BE2C (cell line): ENCODE results near the gene DUSP3.

Source experiments
- DNase-seq: peaks from one replicate; pipeline ENCODE4 v3.0.0-alpha.2; 2020
- H3K27me3 ChIP-seq: fragments of 250-450 bp; sonication (Bioruptor Pico); 2 replicates; pipeline ENCODE4 v1.5.1; 2020; ENCODE audit warnings: mild to moderate bottlenecking
- H3K36me3 ChIP-seq: fragments of 250-450 bp; sonication (Bioruptor Pico); 2 replicates; pipeline ENCODE4 v1.5.1; 2020; ENCODE audit warnings: mild to moderate bottlenecking
- H3K4me1 ChIP-seq: fragments of 250-450 bp; sonication (Bioruptor Pico); 2 replicates; pipeline ENCODE4 v1.5.1; 2020
- H3K4me3 ChIP-seq: 2 replicates; pipeline ENCODE4 v1.5.1; 2011; ENCODE audit warnings: low read depth, low read length
- H3K9me3 ChIP-seq: fragments of 250-450 bp; sonication (Bioruptor Pico); 2 replicates; pipeline ENCODE4 v1.5.1; 2020
- TF ChIP-seq, protein P1 (sequence below): IDR thresholded peaks from 2 replicates; pipeline ENCODE4 v1.5.1; 2012; ENCODE audit warnings: mild to moderate bottlenecking, low read depth, low read length

DUSP3 gene

DNA sequence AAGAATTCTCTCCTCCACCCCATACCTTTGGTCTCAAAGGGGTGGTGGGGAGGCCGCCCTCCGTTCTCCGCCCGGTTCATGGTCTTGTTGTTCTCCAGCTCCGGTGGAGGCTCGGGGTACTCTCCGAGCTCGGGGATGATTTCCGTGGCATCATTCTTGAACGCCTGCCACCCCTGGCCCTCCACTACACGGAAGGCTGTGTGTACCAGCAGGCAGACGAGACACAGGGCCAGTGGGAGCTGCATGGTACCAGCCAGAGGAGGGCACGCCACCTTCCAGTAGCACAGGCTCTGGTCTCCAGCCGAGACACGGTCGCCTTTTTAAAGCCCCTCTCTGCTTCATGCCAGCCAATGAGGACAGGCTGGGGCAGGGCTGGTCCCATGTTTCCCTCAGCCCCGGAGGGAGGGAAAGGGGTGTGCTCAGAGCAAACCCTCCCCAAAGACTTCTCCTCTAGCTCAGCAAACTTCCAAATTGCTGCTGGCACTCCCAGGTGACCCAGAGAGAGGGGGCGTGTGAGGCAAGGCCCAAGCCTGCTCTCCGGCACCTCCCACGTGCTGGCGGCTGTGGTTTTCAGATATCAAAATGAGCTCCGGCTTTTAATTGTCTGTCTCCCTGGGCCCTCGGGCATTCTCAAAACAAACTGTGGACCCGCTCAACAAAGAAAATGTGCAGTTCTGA, 20.1 kb downstream of the DUSP3 start, which contains the start of gene SOST:
SOST (minus strand) TSS at position 295 of the 678 bp plus-strand sequence; CDS start at position 245, 50 bp downstream.
- no peak within 1 kb of the TSS for H3K4me3 ChIP-seq
- TF ChIP-seq, protein P1, sequence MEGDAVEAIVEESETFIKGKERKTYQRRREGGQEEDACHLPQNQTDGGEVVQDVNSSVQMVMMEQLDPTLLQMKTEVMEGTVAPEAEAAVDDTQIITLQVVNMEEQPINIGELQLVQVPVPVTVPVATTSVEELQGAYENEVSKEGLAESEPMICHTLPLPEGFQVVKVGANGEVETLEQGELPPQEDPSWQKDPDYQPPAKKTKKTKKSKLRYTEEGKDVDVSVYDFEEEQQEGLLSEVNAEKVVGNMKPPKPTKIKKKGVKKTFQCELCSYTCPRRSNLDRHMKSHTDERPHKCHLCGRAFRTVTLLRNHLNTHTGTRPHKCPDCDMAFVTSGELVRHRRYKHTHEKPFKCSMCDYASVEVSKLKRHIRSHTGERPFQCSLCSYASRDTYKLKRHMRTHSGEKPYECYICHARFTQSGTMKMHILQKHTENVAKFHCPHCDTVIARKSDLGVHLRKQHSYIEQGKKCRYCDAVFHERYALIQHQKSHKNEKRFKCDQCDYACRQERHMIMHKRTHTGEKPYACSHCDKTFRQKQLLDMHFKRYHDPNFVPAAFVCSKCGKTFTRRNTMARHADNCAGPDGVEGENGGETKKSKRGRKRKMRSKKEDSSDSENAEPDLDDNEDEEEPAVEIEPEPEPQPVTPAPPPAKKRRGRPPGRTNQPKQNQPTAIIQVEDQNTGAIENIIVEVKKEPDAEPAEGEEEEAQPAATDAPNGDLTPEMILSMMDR, result no peak
- H3K27me3 ChIP-seq, result no peaks in the 10 kb centered on the region
- no peak for DNase-seq
- H3K36me3 ChIP-seq, result no peaks in the 10 kb centered on the region
- no peaks in the 10 kb centered on the region for H3K4me1 ChIP-seq
- H3K9me3 ChIP-seq, result no peaks in the 10 kb centered on the region

DNA sequence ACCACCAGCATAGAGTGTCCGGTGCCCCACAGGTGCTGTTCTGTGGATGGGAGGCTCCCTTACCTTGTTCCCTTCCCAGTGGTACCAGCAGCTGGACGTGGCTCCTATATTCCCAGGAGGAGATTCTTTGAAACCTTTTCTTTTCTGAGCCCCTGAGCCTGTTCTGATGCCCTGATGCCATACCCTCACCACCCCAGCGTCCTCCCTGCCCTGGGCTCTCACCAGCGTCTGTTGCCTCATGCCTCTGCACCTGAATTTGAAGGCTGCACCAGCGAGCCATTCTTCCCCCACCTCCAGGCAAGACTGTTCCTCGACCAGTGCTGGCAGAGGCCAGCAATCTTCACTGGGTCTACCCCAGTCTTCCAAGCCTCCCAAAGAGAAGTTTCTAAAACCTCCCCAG, 20.7 kb downstream of the DUSP3 start:
- H3K4me3 ChIP-seq, result no peak overlapping the region
- H3K4me1 ChIP-seq, result no peaks in the 10 kb centered on the region
- H3K36me3 ChIP-seq, result no peaks in the 10 kb centered on the region
- DNase-seq, result no peak
- no peaks in the 10 kb centered on the region for H3K27me3 ChIP-seq
- TF ChIP-seq, protein P1, result no peak
- H3K9me3 ChIP-seq, result no peaks in the 10 kb centered on the region

DNA sequence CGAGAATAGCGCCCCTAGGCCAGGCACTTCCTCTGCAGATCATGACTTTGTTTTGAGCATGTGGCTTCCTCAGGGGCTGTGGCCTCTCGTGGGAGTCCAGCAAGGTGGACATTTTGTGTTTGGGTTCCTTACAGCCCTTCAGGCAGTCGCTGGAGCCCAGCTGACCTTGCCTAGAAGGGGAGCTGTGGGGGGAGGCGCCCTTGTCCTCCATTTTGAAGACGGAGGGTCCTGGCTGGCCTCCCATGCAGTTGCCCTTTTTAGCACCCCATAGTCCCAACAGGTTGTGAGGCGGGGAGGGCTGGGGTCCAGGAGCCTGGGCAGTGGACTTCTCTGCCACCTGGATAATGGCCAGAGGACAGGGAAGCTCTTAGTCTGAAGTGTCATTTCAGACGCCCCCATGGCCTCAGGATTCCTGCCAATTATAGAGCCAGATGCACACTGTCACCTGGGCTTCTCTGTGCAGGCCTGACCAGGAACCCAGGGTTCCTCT, 21.6 kb downstream of the DUSP3 start:
- H3K9me3 ChIP-seq, result no peaks in the 10 kb centered on the region
- DNase-seq, result no peak
- TF ChIP-seq, protein P1, result no peak
- H3K4me1 ChIP-seq, result no peaks in the 10 kb centered on the region
- H3K36me3 ChIP-seq, result no peaks in the 10 kb centered on the region
- no peaks in the 10 kb centered on the region for H3K27me3 ChIP-seq
- H3K4me3 ChIP-seq, result no peak overlapping the region

DNA sequence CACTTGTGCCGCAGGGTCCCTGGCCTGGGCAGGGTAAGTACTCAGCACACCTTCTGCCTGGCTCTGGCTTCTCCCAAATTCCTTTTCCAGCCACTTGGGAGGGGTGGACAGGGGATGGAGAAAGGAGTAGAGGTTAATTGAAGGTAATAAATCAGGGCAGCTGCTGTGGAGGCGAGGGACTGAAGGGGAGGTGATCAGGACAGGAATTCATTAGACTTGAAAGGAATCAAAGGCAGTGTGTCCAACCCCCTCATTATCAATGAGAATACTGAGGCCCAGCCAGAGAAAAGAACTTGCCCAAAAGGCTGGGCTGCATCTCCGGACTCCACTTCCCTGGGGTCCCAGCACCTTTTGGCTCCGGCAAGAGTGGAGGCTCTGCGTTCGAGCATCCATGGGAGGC, 22.6 kb downstream of the DUSP3 start:
- no peaks in the 10 kb centered on the region for H3K27me3 ChIP-seq
- no peaks in the 10 kb centered on the region for H3K4me1 ChIP-seq
- no peak overlapping the region for H3K4me3 ChIP-seq
- no peaks in the 10 kb centered on the region for H3K9me3 ChIP-seq
- no peak for DNase-seq
- TF ChIP-seq, protein P1, result no peak
- no peaks in the 10 kb centered on the region for H3K36me3 ChIP-seq

DNA sequence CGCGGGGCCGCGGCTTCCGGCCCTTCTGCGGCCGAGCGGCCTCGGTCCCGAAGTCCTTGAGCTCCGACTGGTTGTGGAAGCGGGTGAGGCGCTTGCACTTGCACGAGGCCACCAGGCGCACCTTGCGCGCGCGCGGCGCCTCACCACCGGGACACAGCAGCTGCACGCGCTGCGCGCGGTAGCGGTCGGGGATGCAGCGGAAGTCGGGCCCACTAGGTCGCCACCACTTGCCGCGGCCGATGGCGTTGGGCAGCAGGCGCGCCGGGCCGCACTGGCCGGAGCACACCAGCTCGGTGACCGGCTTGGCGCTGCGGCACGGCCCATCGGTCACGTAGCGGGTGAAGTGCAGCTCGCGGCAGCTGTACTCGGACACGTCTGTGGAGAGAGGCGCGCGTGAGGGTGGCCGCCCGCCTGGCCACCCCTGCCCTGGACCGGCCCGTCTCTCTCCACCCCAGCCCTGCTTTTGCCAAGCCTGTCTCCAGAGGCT, 23.3 kb downstream of the DUSP3 start:
- Histone ChIP-seq H3K9me3 (no peaks in the 10 kb centered on the region), H3K36me3 (no peaks in the 10 kb centered on the region), H3K27me3 (no peaks in the 10 kb centered on the region), H3K4me3 (no peak overlapping the region), H3K4me1 (no peaks in the 10 kb centered on the region)
- DNase-seq, result no peak
- TF ChIP-seq, protein P1, result no peak

DNA sequence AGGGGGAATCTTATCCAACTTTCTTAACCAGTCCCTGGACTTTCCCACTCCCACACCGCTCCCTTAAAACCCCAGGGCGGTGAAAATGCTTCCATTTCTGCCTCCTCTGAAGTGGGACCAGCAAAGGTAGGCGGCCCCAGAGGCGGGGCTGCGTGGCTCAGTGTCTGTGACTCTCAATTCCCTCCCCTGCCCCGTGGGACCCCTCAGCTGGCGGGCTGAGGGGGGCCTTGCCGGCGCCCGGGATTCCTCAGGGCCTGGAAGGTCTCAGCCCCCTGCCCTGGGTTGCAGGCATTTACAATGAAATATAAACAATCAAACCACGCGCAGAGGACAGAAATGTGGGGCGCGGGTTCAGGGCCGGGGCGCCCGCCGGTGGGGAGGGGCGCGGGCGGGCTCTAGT, 23.8 kb downstream of the DUSP3 start:
- Histone ChIP-seq H3K9me3 (no peaks in the 10 kb centered on the region), H3K36me3 (no peaks in the 10 kb centered on the region), H3K4me3 (no peak overlapping the region), H3K27me3 (no peaks in the 10 kb centered on the region), H3K4me1 (no peaks in the 10 kb centered on the region)
- DNase-seq, result no peak
- TF ChIP-seq, protein P1, result no peak
